ENCODE data around the gene CENPX. TPM values are rescaled to one million over a fixed set of nuclear protein-coding genes. Genes with fewer than 3 reads are reported as not detected.
A peak's percentile ranks its signal among the peaks of the same experiment; 100 is the strongest.
"Not testable (repeated sequence)": the region's sequence is repeated elsewhere in the genome, so short reads cannot be mapped to it uniquely, and the experiment has no call there.

The CENPX gene
- total and polyA plus RNA-seq, 12 donors = 15.8 to 132 (median 23.6) TPM

DNA sequence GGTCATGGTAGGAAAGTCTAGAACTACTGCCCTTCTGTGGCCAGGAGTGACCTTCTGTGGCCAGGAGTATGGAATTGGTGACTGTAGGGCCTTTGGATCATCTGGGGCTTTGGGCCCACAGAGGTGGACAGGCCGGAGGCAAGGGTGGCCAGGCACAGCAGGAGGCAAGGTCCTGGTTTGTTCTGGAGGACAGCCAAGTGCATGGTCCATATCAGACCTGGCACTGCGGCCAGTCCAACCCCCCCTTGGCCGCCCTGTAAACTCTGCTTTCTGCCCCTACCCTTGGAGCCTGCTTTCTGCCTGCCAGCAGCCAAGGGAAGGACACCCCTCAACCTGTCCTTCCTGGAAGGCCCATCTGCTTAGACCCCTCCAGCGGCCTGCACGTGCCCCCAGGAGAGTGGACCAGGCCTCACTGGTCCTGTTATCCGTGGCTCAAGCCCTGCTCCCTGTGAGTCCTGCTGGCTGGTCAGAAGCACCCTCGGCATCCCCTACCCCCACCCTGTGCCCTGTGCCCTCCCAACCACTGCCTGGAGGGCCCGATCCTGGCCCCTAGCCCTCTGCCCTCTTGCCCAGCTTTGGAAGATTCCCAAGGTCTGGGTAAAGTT, 17.1 kb upstream of the CENPX start:
- Histone ChIP-seq H3K27me3 (no peaks in the 10 kb centered on the region), H3K9me3 (no peaks in the 10 kb centered on the region), H3K4me3 (no peak overlapping the region), H3K4me1 (peaks cover 4 to 22% (median 18%) of the 10 kb centered on the region in 9 donors), H3K27ac (no peak overlapping the region), H3K36me3 (peaks cover 0 to 9% (median 0%) of the 10 kb centered on the region in 9 donors)
- WGBS, 2 donors = 83 to 89% methylated on average over 8 of the region's 8 CpGs
- TF ChIP-seq, protein P1, sequence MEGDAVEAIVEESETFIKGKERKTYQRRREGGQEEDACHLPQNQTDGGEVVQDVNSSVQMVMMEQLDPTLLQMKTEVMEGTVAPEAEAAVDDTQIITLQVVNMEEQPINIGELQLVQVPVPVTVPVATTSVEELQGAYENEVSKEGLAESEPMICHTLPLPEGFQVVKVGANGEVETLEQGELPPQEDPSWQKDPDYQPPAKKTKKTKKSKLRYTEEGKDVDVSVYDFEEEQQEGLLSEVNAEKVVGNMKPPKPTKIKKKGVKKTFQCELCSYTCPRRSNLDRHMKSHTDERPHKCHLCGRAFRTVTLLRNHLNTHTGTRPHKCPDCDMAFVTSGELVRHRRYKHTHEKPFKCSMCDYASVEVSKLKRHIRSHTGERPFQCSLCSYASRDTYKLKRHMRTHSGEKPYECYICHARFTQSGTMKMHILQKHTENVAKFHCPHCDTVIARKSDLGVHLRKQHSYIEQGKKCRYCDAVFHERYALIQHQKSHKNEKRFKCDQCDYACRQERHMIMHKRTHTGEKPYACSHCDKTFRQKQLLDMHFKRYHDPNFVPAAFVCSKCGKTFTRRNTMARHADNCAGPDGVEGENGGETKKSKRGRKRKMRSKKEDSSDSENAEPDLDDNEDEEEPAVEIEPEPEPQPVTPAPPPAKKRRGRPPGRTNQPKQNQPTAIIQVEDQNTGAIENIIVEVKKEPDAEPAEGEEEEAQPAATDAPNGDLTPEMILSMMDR (IDR thresholded peaks at IDR 0.05) = no peak
- ATAC-seq (no peak), DNase-seq (no peak)
- intact Hi-C loops (cut with DNase I) = loop anchor here in 4 of 10 donors (5.0 to 10.0 kb wide), 3 partner anchors 58 to 285 kb away; partner anchors contain the start of gene FASN (in 2 of the 4)

DNA sequence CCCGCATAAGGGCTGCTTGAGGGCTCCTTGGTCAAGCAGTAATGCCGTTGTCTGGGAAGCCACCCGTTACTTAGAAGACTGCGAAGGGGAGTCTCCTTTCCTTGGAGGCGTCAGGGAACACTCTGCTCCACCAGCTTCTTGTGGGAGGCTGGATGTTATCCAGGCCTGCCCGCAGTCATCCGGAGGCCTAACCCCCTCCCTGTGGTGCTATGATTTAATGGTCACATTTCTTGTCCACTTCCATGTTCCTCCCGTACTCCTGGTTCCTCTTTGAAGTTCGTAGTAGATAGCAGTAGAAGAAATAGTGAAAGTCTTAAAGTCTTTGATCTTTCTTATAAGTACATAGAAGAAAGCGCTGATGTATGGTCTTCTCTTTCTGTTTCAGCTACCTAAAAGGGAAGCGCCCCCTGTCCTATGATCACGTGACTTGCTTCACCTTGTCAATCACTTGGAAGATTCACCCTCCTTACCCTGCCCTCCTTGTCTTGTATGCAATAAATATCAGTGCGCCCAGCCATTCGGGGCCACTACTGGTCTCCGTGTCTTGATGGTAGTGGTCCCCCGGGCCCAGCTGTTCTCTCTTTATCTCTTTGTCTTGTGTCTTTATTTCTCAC, 16.2 kb upstream of the CENPX start:
- not testable (repeated sequence) for H3K36me3 ChIP-seq, H3K27ac ChIP-seq, ATAC-seq, H3K27me3 ChIP-seq, H3K9me3 ChIP-seq, DNase-seq, H3K4me3 ChIP-seq
- intact Hi-C loops (cut with DNase I) = loop anchor here in 3 of 10 donors (5.0 to 10.0 kb wide), 2 partner anchors 58 to 286 kb away; partner anchors contain the start of gene FASN (in 2 of the 3)
- 86 to 91% methylated on average over 16 of the region's 16 CpGs for WGBS, 2 donors
- peaks cover 4 to 22% (median 18%) of the 10 kb centered on the region in 9 donors for H3K4me1 ChIP-seq

GRCh38 chr17:82037889-82038195, 15.2 kb upstream of the CENPX start:
- H3K27me3 ChIP-seq = no peaks in the 10 kb centered on the region
- H3K9me3 ChIP-seq = no peaks in the 10 kb centered on the region
- 10 to 13% methylated on average over 10 of the region's 10 CpGs for WGBS, 2 donors
- DNase-seq (no peak), ATAC-seq (no peak)
- peak overlapping the region in 9 of 10 donors; percentile 58 to 82 (median 73) for H3K4me3 ChIP-seq
- TF ChIP-seq, protein P1 (IDR thresholded peaks at IDR 0.05) = no peak
- H3K36me3 ChIP-seq = peaks cover 0 to 9% (median 0%) of the 10 kb centered on the region in 9 donors
- peaks cover 4 to 22% (median 18%) of the 10 kb centered on the region in 9 donors for H3K4me1 ChIP-seq
- intact Hi-C loops (cut with DNase I) = loop anchor here in 3 of 10 donors (1.0 to 10.0 kb wide), 3 partner anchors 59 to 287 kb away; partner anchors contain the start of gene FASN (in 3 of the 3)
- peak overlapping the region in 9 of 10 donors; percentile 91 to 97 (median 94) for H3K27ac ChIP-seq

- Histone ChIP-seq H3K36me3 (peaks cover 0 to 9% (median 0%) of the 10 kb centered on the region in 9 donors), H3K9me3 (no peaks in the 10 kb centered on the region), H3K27me3 (peaks cover 0 to 5% (median 2%) of the 10 kb centered on the region in 7 donors), H3K4me3 (peak within 1 kb of the TSS; percentile 58 to 82 (median 72)), H3K27ac (peak within 1 kb of the TSS; percentile 90 to 97 (median 94)), H3K4me1 (peaks cover 4 to 24% (median 18%) of the 10 kb centered on the region in 9 donors)
- intact Hi-C loops (cut with DNase I) = loop anchor here in 3 of 10 donors (1.0 to 10.0 kb wide), 3 partner anchors 60 to 288 kb away; partner anchors contain the start of gene FASN (in 3 of the 3)
- peak; percentile 97 to 98 for DNase-seq
- TF ChIP-seq, protein P1 (IDR thresholded peaks at IDR 0.05) = peak; percentile 68 to 94 (median 86)
- WGBS, 2 donors = 0 to 1% methylated on average over 81 to 92 of the region's 92 CpGs
- ATAC-seq = peak; percentile 95 to 99 (median 98)
Measured at GRCh38 chr17:82037092-82037888, 14.6 kb upstream of the CENPX start, which contains the start of gene DCXR. Gene DCXR (minus strand): TSS chr17:82037697. CDS start chr17:82037682, 15 bp downstream.
